Measurements from ENCODE around the gene DMD. TPM values are rescaled to one million over a fixed set of nuclear protein-coding genes. Genes with fewer than 3 reads are reported as not detected.

DMD gene
- total and polyA plus RNA-seq, 2 donors (not counting 1 experiment from before 2014, with no cell fraction given) = 2.0 to 51.8 TPM

GRCh38 chrX:31608638-31609037 is 1602.7 kb downstream of the DMD start:
- Histone ChIP-seq H3K9me3 (ENCODE audit: control extremely low read depth in 1 of 3, control insufficient read depth in 2 of 3, insufficient read depth in 1 of 3, low read length in 2 of 3) (no peaks in the 10 kb centered on the region), H3K4me1 (ENCODE audit: control insufficient read depth in 2 of 2, insufficient read depth in 2 of 2, low read length in 2 of 2) (no peaks in the 10 kb centered on the region), H3K79me2 (ENCODE audit: control insufficient read depth, insufficient read depth, low read length) (no peaks in the 10 kb centered on the region), H3K4me2 (replicated peaks; ENCODE audit: low read depth, low read length, poor library complexity, severe bottlenecking) (no peak overlapping the region), H3K36me3 (replicated peaks in 1 of 2; ENCODE audit: control extremely low read depth in 1 of 2, control insufficient read depth in 1 of 2, extremely low read depth in 1 of 2, insufficient read depth in 2 of 2, low read length in 1 of 2) (no peaks in the 10 kb centered on the region), H4K20me1 (ENCODE audit: control insufficient read depth, insufficient read depth, low read length, poor library complexity, severe bottlenecking) (no peaks in the 10 kb centered on the region), H3K27ac (ENCODE audit: low read length in 2 of 2) (no peak overlapping the region), H2AFZ (ENCODE audit: insufficient read depth, low read depth, low read length, poor library complexity, severe bottlenecking) (no peak overlapping the region), H3K4me3 (ENCODE audit: control extremely low read depth in 1 of 5, extremely low read depth in 1 of 5, insufficient read depth in 1 of 5, low read depth in 2 of 5, low read length in 4 of 5) (no peak overlapping the region), H3K9ac (ENCODE audit: low read length) (no peak overlapping the region), H3K27me3 (replicated peaks in 1 of 4; ENCODE audit: control extremely low read depth in 1 of 4, control insufficient read depth in 3 of 4, insufficient read depth in 4 of 4, low read length in 3 of 4) (no peaks in the 10 kb centered on the region)
- Mint-ChIP-seq H3K4me1 (no peaks in the 10 kb centered on the region), H3K27me3 (no peaks in the 10 kb centered on the region), H3K27ac (no peak overlapping the region), H3K9me3 (ENCODE audit: insufficient read depth) (no peaks in the 10 kb centered on the region), H3K4me3 (no peak overlapping the region)
- DNase-seq (no peak), ATAC-seq (ENCODE audit: low read depth) (no peak)
- CTCF ChIA-PET = no interaction called here
- intact Hi-C loops (cut with micrococcal nuclease) = no loop called here
- POLR2A ChIA-PET = no interaction called here
- TF ChIP-seq CTCF (IDR thresholded peaks at IDR 0.05) (no peak), EZH2 (IDR thresholded peaks at IDR 0.05; ENCODE audit: borderline replicate concordance, insufficient read depth, low read depth, low read length, poor library complexity, severe bottlenecking) (no peak)
- WGBS (ENCODE audit: insufficient coverage) = no CpG with 5 or more reads among the region's 2 CpGs

- Histone ChIP-seq H3K4me3 (ENCODE audit: control extremely low read depth in 1 of 5, extremely low read depth in 1 of 5, insufficient read depth in 1 of 5, low read depth in 2 of 5, low read length in 4 of 5) (no peak overlapping the region), H3K79me2 (ENCODE audit: control insufficient read depth, insufficient read depth, low read length) (no peaks in the 10 kb centered on the region), H3K9me3 (ENCODE audit: control extremely low read depth in 1 of 3, control insufficient read depth in 2 of 3, insufficient read depth in 1 of 3, low read length in 2 of 3) (no peaks in the 10 kb centered on the region), H3K27ac (ENCODE audit: low read length in 2 of 2) (no peak overlapping the region), H2AFZ (ENCODE audit: insufficient read depth, low read depth, low read length, poor library complexity, severe bottlenecking) (no peak overlapping the region), H3K27me3 (replicated peaks in 1 of 4; ENCODE audit: control extremely low read depth in 1 of 4, control insufficient read depth in 3 of 4, insufficient read depth in 4 of 4, low read length in 3 of 4) (no peaks in the 10 kb centered on the region), H3K4me1 (ENCODE audit: control insufficient read depth in 2 of 2, insufficient read depth in 2 of 2, low read length in 2 of 2) (no peaks in the 10 kb centered on the region), H3K9ac (ENCODE audit: low read length) (no peak overlapping the region), H4K20me1 (ENCODE audit: control insufficient read depth, insufficient read depth, low read length, poor library complexity, severe bottlenecking) (no peaks in the 10 kb centered on the region), H3K36me3 (replicated peaks in 1 of 2; ENCODE audit: control extremely low read depth in 1 of 2, control insufficient read depth in 1 of 2, extremely low read depth in 1 of 2, insufficient read depth in 2 of 2, low read length in 1 of 2) (no peaks in the 10 kb centered on the region), H3K4me2 (replicated peaks; ENCODE audit: low read depth, low read length, poor library complexity, severe bottlenecking) (no peak overlapping the region)
- ChIA-PET CTCF (no interaction called here), POLR2A (no interaction called here)
- no CpG with 5 or more reads among the region's 4 CpGs for WGBS (ENCODE audit: insufficient coverage)
- Mint-ChIP-seq H3K27ac (no peak overlapping the region), H3K4me3 (no peak overlapping the region), H3K4me1 (no peaks in the 10 kb centered on the region), H3K27me3 (no peaks in the 10 kb centered on the region), H3K9me3 (ENCODE audit: insufficient read depth) (no peaks in the 10 kb centered on the region)
- no peak for DNase-seq
- TF ChIP-seq EZH2 (IDR thresholded peaks at IDR 0.05; ENCODE audit: borderline replicate concordance, insufficient read depth, low read depth, low read length, poor library complexity, severe bottlenecking) (no peak), CTCF (IDR thresholded peaks at IDR 0.05) (no peak)
- intact Hi-C loops (cut with micrococcal nuclease) = no loop called here
- no peak for ATAC-seq (ENCODE audit: low read depth)
Observed at GRCh38 chrX:31606771-31607170, 1604.6 kb downstream of the DMD start.
